AG04450 (cell line): Measurements from ENCODE around the gene ZC3HAV1L. TPM values are rescaled to one million over a fixed set of nuclear protein-coding genes. Genes with fewer than 3 reads are reported as not detected.

Experiments
- CTCF ChIA-PET: fragments of 300-600, 350-600 bp; formaldehyde crosslinking; extraction: SDS; loops from one replicate; lab custom pipeline; 2022; ENCODE audit warnings: antibody characterized with exemption, inconsistent platforms; lab: Charles Lee
- POLR2A ChIA-PET: fragments of 350-600 bp; formaldehyde crosslinking; extraction: SDS; loops from one replicate; lab custom pipeline; 2021; ENCODE audit warnings: antibody characterized with exemption, inconsistent platforms; lab: Yijun Ruan, JAX
- DNase-seq: peaks from one replicate; pipeline ENCODE4 v3.0.0-alpha.2; 2011; ENCODE audit warnings: low read depth, low spot score
- H3K27ac ChIP-seq: one replicate; pipeline ENCODE4 v1.5.1; 2012; ENCODE audit warnings: low read depth, low read length, control low read depth
- H3K27me3 ChIP-seq: one replicate; pipeline ENCODE4 v1.6.0; 2012; ENCODE audit warnings: low read length; ENCODE audit not compliant: control insufficient read depth, insufficient read depth
- H3K4me3 ChIP-seq: 2 replicates; pipeline ENCODE4 v1.5.1; 2011; ENCODE audit warnings: mild to moderate bottlenecking, low read depth, low read length, control low read depth
- H3K9me3 ChIP-seq: 2 replicates; pipeline ENCODE4 v1.5.1; 2012; ENCODE audit warnings: low read length; ENCODE audit not compliant: control insufficient read depth, insufficient read depth
- CTCF ChIP-seq: IDR thresholded peaks from 2 replicates; pipeline ENCODE4 v1.5.1; 2011; ENCODE audit warnings: low read depth, low read length, control low read depth, inconsistent platforms
- polyA plus RNA-seq: library from polyadenylated mRNA; depleted of rRNA; stranded (reverse); fragments of >200 nt; gene quantifications from 2 replicates; pipeline ENCODE4 v1.2.3, GENCODE V29; 2011

The ZC3HAV1L gene
- polyA plus RNA-seq, 1 experiment: 9.9 TPM

- no peaks in the 10 kb centered on the region for H3K27me3 ChIP-seq
- no peak overlapping the region for H3K4me3 ChIP-seq
- POLR2A ChIA-PET: no interaction called here
- H3K27ac ChIP-seq: no peak overlapping the region
- no peaks in the 10 kb centered on the region for H3K9me3 ChIP-seq
- CTCF ChIA-PET: interaction anchor here (0.5 to 4.5 kb wide), 53 partner anchors 9 to 1225 kb away, joined by 3 to 103 read pairs (median 6); partner anchors contain the start of gene ZC3HAV1L
- peak; percentile 76 for TF ChIP-seq CTCF
- DNase-seq: peak; percentile 65
These were observed 39.3 kb upstream of the ZC3HAV1L start for GRCh38 chr7:139075031-139075652.

DNA sequence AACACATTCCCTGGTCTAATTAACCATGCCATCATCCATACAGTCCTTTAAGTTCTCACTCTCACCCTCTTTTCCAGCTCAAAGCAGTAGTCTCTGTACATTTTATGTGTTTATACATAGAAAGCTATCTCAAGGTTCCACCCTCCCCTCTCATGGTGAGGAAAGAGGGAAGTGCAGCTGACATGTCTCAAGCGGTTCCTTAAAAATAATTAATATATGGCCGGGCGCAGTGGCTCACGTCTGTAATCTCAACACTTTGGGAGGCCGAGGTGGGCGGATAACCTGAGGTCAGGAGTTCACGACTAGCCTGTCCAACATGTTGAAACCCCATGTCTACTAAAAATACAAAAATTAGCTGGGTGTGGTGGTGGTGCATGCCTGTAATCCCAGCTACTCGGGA is 37.0 kb upstream of the ZC3HAV1L start:
- ChIA-PET CTCF (interaction anchor here (4.1 to 4.5 kb wide), 2 partner anchors 55 to 186 kb away, joined by 74 to 103 read pairs; no protein-coding TSS in a partner anchor), POLR2A (no interaction called here)
- no peak overlapping the region for H3K27ac ChIP-seq
- DNase-seq: no peak
- no peaks in the 10 kb centered on the region for H3K9me3 ChIP-seq
- no peak overlapping the region for H3K4me3 ChIP-seq
- no peak for TF ChIP-seq CTCF
- H3K27me3 ChIP-seq: no peaks in the 10 kb centered on the region

DNA sequence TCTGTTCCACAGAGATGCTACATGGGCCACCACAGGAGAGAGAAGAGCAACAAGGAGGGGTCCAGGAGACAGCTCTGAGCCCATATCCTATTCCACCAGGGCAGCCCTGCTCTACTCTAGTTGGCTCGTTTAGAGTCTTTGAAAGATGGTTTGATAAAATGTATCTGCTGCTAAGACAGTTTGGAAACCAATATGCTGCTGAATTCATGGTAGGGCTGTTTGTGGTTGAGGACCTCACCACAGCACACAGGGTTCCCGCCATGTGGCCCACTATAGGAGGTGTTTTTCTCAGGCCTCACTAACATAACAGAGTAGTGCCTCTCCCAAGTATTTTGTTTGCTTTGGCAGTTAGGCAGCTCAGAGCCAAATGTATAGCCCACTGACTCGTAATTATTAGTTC is 35.8 kb upstream of the ZC3HAV1L start:
- Histone ChIP-seq H3K27ac (no peak overlapping the region), H3K9me3 (no peaks in the 10 kb centered on the region), H3K4me3 (no peak overlapping the region), H3K27me3 (no peaks in the 10 kb centered on the region)
- POLR2A ChIA-PET: no interaction called here
- CTCF ChIA-PET: interaction anchor here (0.7 to 1.2 kb wide), 2 partner anchors 54 to 185 kb away, joined by 3 read pairs; no protein-coding TSS in a partner anchor
- TF ChIP-seq CTCF: no peak
- DNase-seq: no peak

GRCh38 chr7:139068544-139069399 is 32.9 kb upstream of the ZC3HAV1L start:
- Histone ChIP-seq H3K27ac (no peak overlapping the region), H3K27me3 (no peaks in the 10 kb centered on the region), H3K4me3 (no peak overlapping the region), H3K9me3 (no peaks in the 10 kb centered on the region)
- POLR2A ChIA-PET: no interaction called here
- TF ChIP-seq CTCF: no peak
- DNase-seq: no peak
- CTCF ChIA-PET: interaction anchor here (1.7 kb wide), 1 partner anchor 182 kb away, joined by 10 read pairs; no protein-coding TSS in a partner anchor
